Measurements from ENCODE around the gene FSD1L. TPM values are rescaled to one million over a fixed set of nuclear protein-coding genes. Genes with fewer than 3 reads are reported as not detected.
A peak's percentile ranks its signal among the peaks of the same experiment; 100 is the strongest.

FSD1L gene
- total RNA-seq, 1 donor: 7.0 TPM

- TF ChIP-seq CTCF (IDR thresholded peaks at IDR 0.05; ENCODE audit: insufficient read depth, low read length): no peak
- no peak for DNase-seq (ENCODE audit: low read depth)
- no peak overlapping the region for H3K4me3 ChIP-seq (ENCODE audit: low read depth, low read length)
Measured at GRCh38 chr9:105444130-105444529, 3.7 kb upstream of the FSD1L start.

DNA sequence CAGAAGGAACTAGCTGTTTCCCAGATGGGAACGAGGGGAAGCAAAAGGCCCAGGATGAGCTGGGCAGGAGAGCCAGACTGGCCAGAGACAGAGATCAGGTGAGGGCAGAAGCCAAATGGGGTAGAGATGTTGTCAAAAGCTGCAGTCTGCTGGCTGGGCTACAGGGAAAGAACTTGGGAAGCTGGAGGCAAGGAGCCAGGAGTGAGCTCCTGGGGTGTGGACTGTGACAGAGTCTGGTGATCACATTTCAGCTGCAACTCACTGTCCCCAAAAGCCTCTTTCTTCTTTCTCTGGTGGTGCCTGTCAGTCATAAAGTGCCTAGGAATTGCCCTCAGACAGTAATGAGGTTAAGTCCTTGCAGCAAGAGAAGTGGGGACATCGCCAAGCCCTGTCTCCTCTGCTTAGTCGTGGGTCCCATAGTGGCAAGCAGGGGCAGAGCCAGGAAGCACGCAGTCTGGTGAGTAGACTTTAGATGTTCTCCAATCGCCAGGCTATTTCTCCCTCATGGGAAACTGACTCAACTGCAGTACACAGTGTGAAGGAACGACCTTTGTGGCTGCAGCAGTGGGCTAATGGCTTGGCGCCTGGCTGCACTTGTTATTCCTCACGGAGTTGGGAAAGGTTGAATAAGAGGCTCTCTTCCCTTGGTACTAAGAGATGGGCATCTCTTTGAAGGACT is 2.5 kb upstream of the FSD1L start:
- DNase-seq (ENCODE audit: low read depth): no peak
- H3K4me3 ChIP-seq (ENCODE audit: low read depth, low read length): no peak overlapping the region
- TF ChIP-seq CTCF (IDR thresholded peaks at IDR 0.05; ENCODE audit: insufficient read depth, low read length): no peak

DNA sequence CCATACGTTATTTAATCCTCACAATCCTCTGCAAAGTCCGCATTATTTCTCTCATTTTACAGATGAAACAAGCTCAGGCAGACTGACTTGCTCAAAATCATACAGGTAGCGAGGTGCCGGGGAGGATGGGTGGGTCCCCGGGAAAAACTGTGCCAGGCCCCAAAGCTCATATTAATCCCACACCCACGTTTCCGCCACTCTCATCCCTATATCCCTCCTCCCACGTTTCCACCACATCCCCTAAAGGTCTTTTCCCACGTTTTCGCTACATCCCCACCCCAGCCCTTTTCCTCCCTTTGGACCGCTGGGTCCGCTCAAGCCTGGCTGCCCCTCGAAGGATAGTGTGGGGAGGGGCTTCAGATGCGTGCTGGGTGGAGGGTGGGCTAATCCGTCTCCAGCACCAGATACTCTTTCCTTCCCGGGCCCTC is 434 bp upstream of the FSD1L start:
- no peak for TF ChIP-seq CTCF (IDR thresholded peaks at IDR 0.05; ENCODE audit: insufficient read depth, low read length)
- DNase-seq (ENCODE audit: low read depth): no peak
- peak overlapping the region; percentile 88 for H3K4me3 ChIP-seq (ENCODE audit: low read depth, low read length)

GRCh38 chr9:105449081-105449480 is 1.2 kb downstream of the FSD1L start:
- DNase-seq (ENCODE audit: low read depth): peak; percentile 24
- TF ChIP-seq CTCF (IDR thresholded peaks at IDR 0.05; ENCODE audit: insufficient read depth, low read length): no peak
- peak overlapping the region; percentile 88 for H3K4me3 ChIP-seq (ENCODE audit: low read depth, low read length)

DNA sequence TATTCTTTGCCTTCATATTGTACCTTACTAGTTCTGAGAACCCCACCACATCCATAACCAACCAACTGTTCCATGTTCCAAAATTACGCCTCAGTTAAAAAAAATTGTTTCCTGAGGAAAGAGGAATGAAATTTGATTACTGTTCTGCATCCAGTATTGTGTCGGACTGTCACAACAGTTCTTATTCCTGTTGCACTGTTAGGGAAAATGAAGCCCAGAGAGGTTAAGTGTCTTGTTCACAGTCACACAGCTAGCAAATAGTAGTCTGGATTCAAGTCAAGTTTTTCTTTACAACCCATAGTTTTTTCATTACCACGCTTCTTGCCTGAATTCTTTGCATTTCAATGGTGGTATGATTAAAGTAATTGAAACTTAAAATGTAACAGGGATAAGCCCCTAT is 4.4 kb downstream of the FSD1L start:
- no peak for DNase-seq (ENCODE audit: low read depth)
- no peak overlapping the region for H3K4me3 ChIP-seq (ENCODE audit: low read depth, low read length)
- no peak for TF ChIP-seq CTCF (IDR thresholded peaks at IDR 0.05; ENCODE audit: insufficient read depth, low read length)

- DNase-seq (ENCODE audit: low read depth): peak; percentile 31
- no peak overlapping the region for H3K4me3 ChIP-seq (ENCODE audit: low read depth, low read length)
- TF ChIP-seq CTCF (IDR thresholded peaks at IDR 0.05; ENCODE audit: insufficient read depth, low read length): no peak
Measured at GRCh38 chr9:105455836-105456475, 8.1 kb downstream of the FSD1L start.

All from fibroblast of the aortic adventitia (primary cell).